ENCODE results near the gene TIMM22. TPM values are rescaled to one million over a fixed set of nuclear protein-coding genes. Genes with fewer than 3 reads are reported as not detected.

TIMM22 gene
- total and polyA plus RNA-seq, 2 donors (not counting 1 experiment from before 2014, with no cell fraction given), result 4.1 to 9.5 TPM

DNA sequence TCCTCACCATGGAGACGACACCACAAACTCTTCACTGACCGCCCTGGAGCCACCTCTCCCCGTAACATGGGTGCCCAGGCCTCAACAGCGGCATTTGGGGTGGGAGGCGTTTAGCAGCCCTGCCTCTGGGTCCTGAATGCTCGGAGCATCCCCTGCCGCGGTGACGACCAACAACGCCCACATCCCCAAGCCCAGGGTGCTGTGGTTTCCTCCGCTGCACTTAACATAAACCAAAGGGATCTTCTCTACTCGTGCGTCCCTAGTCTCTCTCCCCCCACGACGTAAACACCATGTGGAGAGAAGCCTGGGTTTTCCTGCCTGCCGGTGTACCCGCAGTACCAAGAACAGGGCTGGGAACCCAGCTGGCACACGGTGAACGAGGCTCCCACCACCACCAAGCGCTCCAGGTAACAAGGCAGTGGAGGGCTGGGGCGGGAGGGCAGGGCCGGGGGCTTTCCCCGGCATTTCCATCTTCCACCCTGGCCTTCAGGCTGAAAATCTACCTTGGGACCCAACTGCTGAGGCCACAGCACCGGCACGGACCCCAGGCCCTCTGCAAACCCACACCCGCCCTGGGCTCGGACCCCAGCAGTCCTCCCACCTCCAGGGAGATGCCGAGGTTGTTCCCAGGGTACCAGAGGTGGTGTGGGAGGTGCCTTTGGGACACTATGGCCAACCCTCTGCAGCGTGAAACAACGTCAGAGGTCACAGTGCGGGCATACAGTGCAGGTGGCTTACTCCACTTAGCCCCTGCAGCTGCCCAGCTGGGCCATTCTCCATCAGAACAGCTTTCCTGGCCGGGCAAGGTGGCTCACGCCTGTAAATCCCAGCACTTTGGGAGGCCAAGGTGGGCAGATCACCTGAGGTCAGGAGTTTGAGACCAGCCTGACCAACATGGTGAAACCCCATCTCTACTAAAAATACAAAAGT lies 54.3 kb downstream of the TIMM22 start:
- no peak overlapping the region for H3K4me3 ChIP-seq (ENCODE audit: control extremely low read depth in 1 of 5, extremely low read depth in 1 of 5, insufficient read depth in 1 of 5, low read depth in 2 of 5, low read length in 4 of 5)
- H3K27me3 ChIP-seq (replicated peaks in 1 of 4; ENCODE audit: control extremely low read depth in 1 of 4, control insufficient read depth in 3 of 4, insufficient read depth in 4 of 4, low read length in 3 of 4), result no peaks in the 10 kb centered on the region
- Mint-ChIP-seq H3K27ac (no peak overlapping the region), H3K4me3 (no peak overlapping the region), H3K27me3 (no peaks in the 10 kb centered on the region), H3K4me1 (no peaks in the 10 kb centered on the region), H3K9me3 (ENCODE audit: insufficient read depth) (no peaks in the 10 kb centered on the region)
- ATAC-seq (ENCODE audit: low read depth) (no peak), DNase-seq (no peak)
- no peak overlapping the region for H3K27ac ChIP-seq (ENCODE audit: low read length in 2 of 2)
- TF ChIP-seq CTCF (IDR thresholded peaks at IDR 0.05), result no peak
- no peak for TF ChIP-seq EZH2 (IDR thresholded peaks at IDR 0.05; ENCODE audit: borderline replicate concordance, insufficient read depth, low read depth, low read length, poor library complexity, severe bottlenecking)
- ChIA-PET CTCF (interaction anchor here (1.1 kb wide), 1 partner anchor 70 kb away, joined by 3 read pairs; no protein-coding TSS in a partner anchor), POLR2A (no interaction called here)
- no peaks in the 10 kb centered on the region for H4K20me1 ChIP-seq (ENCODE audit: control insufficient read depth, insufficient read depth, low read length, poor library complexity, severe bottlenecking)
- intact Hi-C loops (cut with micrococcal nuclease), result no loop called here
- H3K4me1 ChIP-seq (ENCODE audit: control insufficient read depth in 2 of 2, insufficient read depth in 2 of 2, low read length in 2 of 2), result no peaks in the 10 kb centered on the region
- 93% methylated on average over 19 of the region's 33 CpGs for WGBS (ENCODE audit: insufficient coverage)
- peaks cover 17% of the 10 kb centered on the region for H3K79me2 ChIP-seq (ENCODE audit: control insufficient read depth, insufficient read depth, low read length)
- H2AFZ ChIP-seq (ENCODE audit: insufficient read depth, low read depth, low read length, poor library complexity, severe bottlenecking), result no peak overlapping the region
- no peak overlapping the region for H3K9ac ChIP-seq (ENCODE audit: low read length)
- H3K4me2 ChIP-seq (replicated peaks; ENCODE audit: low read depth, low read length, poor library complexity, severe bottlenecking), result no peak overlapping the region
- H3K36me3 ChIP-seq (replicated peaks in 1 of 2; ENCODE audit: control extremely low read depth in 1 of 2, control insufficient read depth in 1 of 2, extremely low read depth in 1 of 2, insufficient read depth in 2 of 2, low read length in 1 of 2), result peaks cover 2 to 29% of the 10 kb centered on the region in 2 experiments
- H3K9me3 ChIP-seq (ENCODE audit: control extremely low read depth in 1 of 3, control insufficient read depth in 2 of 3, insufficient read depth in 1 of 3, low read length in 2 of 3), result no peaks in the 10 kb centered on the region

Small RNA genes within 50 kb of the gene (small RNA-seq; reads per million reads assigned to genes)
- gene MIR3183 (ENCODE audit: insufficient read length, low read depth, low replicate concordance), result not detected

Other genes with a start within 250 kb of the TIMM22 start
- gene GEMIN4, start 244.9 kb upstream of the TIMM22 start, total RNA-seq, result 25.6 and 26.6 TPM in 2 replicates
- gene GEMIN4, start 244.9 kb upstream of the TIMM22 start, polyA plus RNA-seq, result 26.1 and 34.3 TPM in 2 replicates
- 69.3 and 77.4 TPM in 2 replicates for gene GLOD4, start 214.8 kb upstream of the TIMM22 start, total RNA-seq
- 24.0 and 44.3 TPM in 2 replicates for gene GLOD4, start 214.8 kb upstream of the TIMM22 start, polyA plus RNA-seq
- 20.9 and 28.4 TPM in 2 replicates for gene MRM3, start 214.8 kb upstream of the TIMM22 start, total RNA-seq
- 11.6 and 19.9 TPM in 2 replicates for gene MRM3, start 214.8 kb upstream of the TIMM22 start, polyA plus RNA-seq
- 0.17 TPM in 1 of 2 replicates, not detected in the other for gene NXN, start 17.4 kb upstream of the TIMM22 start, total RNA-seq
- 0.04 TPM in 1 of 2 replicates, not detected in the other for gene NXN, start 17.4 kb upstream of the TIMM22 start, polyA plus RNA-seq
- 262 and 304 TPM in 2 replicates for gene ABR, start 182.9 kb downstream of the TIMM22 start, total RNA-seq
- gene ABR, start 182.9 kb downstream of the TIMM22 start, polyA plus RNA-seq, result 79.8 and 84.6 TPM in 2 replicates